Transverse colon (tissue), 4 donors: ENCODE results near the gene SNRPE. TPM values are rescaled to one million over a fixed set of nuclear protein-coding genes. Genes with fewer than 3 reads are reported as not detected.

Source experiments
- DNase-seq: peaks from one replicate; pipeline ENCODE4 v3.0.0-alpha.2; 2019
- H3K27ac ChIP-seq, 4 donors: fragments of 200-600 bp; sonication (generic); 2 replicates each; pipeline ENCODE4 v1.5.1; 2016 to 2018; ENCODE audit warnings: inconsistent platforms in 4 of 4
- H3K27me3 ChIP-seq: fragments of 200-600 bp; sonication (generic); 2 replicates; pipeline ENCODE4 v1.5.1; 2017; ENCODE audit warnings: inconsistent platforms
- H3K36me3 ChIP-seq, 4 donors: fragments of 200-600 bp; sonication (generic); 2 replicates each; pipeline ENCODE4 v1.5.1; 2017 to 2019; ENCODE audit warnings: inconsistent platforms in 4 of 4
- H3K4me1 ChIP-seq, 4 donors: fragments of 200-600 bp; sonication (generic); 2 replicates each; pipeline ENCODE4 v1.5.1; 2017 to 2020; ENCODE audit warnings: inconsistent platforms in 4 of 4
- H3K4me3 ChIP-seq, 4 donors: fragments of 200-600 bp; sonication (generic); 1 replicate in 1 of 4; 2 replicates in 3 of 4; pipeline versions ENCODE4 v1.5.1 to v1.6.1; 2017 to 2019; ENCODE audit warnings: inconsistent platforms in 4 of 4
- H3K9me3 ChIP-seq, 2 donors: fragments of 200-600 bp; sonication (generic); 2 replicates each; pipeline ENCODE4 v1.5.1; 2017 to 2019; ENCODE audit warnings: inconsistent platforms in 2 of 2
- CTCF ChIP-seq, 5 experiments: fragments of 200-600 bp in 3 of 5; fragments of 450-650 bp in 2 of 5; sonication (generic) in 3 of 5; IDR thresholded peaks; 1 replicate in 2 of 5; 2 replicates in 3 of 5; pipeline ENCODE4 v1.5.1; 2016 to 2017; ENCODE audit warnings: antibody characterized with exemption in 5 of 5, inconsistent platforms in 3 of 5, mild to moderate bottlenecking in 2 of 5, moderate library complexity in 1 of 5
- EP300 ChIP-seq: sonication (generic); formaldehyde crosslinking; IDR thresholded peaks from one replicate; pipeline ENCODE4 v1.6.1; 2017; ENCODE audit warnings: antibody characterized with exemption, low read depth
- POLR2A ChIP-seq: fragments of 450-650 bp; IDR thresholded peaks from one replicate; pipeline ENCODE4 v1.6.1; 2016; ENCODE audit warnings: antibody characterized with exemption, mild to moderate bottlenecking, moderate library complexity
- POLR2AphosphoS5 ChIP-seq, 3 donors: sonication (generic); formaldehyde crosslinking; IDR thresholded peaks; one replicate each; pipeline ENCODE4 v1.6.1; 2016; ENCODE audit warnings: antibody characterized with exemption in 3 of 3
- WGBS, 2 donors: methylation state at CpG; one replicate each; pipeline ENCODE4 v1.1.5; 2018; ENCODE audit warnings: low coverage in 1 of 2; 5-methylcytosine and 5-hydroxymethylcytosine counted together
- in situ Hi-C, 4 donors: fragments of 200-750 bp; cut with MboI; loops; one replicate each; pipeline versions ENCODE4 v1.15.0 to v1.15.1; 2017; ENCODE audit warnings: low sequenced_read_pairs in 3 of 4, low pct_ligation_motif_present in 1 of 4, low pct_unique_long_range_greater_than_20kb in 1 of 4
- intact Hi-C: fragments of 100-400 bp; cut with DNase I; formaldehyde crosslinking; loops from one replicate; pipeline ENCODE4 v1.15.1; 2023; ENCODE audit warnings: low total_unique reads
- total RNA-seq, 4 donors: library from RNA; depleted of rRNA; stranded (reverse); fragments of >200 nt; gene quantifications; one replicate each; pipeline ENCODE4 v1.1.0, GENCODE V29; 2016

The SNRPE gene
- total RNA-seq, 4 donors from 2014 or later: 3.0 to 30.2 (median 24.0) TPM; not detected in 1

- no peak overlapping the region for H3K4me3 ChIP-seq
- H3K27ac ChIP-seq: no peak overlapping the region
- intact Hi-C loops: no loop called here
- in situ Hi-C loops: no loop called here
- H3K27me3 ChIP-seq: no peaks in the 10 kb centered on the region
- TF ChIP-seq POLR2A (no peak), EP300 (no peak), POLR2AphosphoS5 (IDR thresholded peaks at IDR 0.05) (no peak), CTCF (IDR thresholded peaks at IDR 0.05) (no peak)
- H3K4me1 ChIP-seq: no peaks in the 10 kb centered on the region
- WGBS, 2 donors: 89 to 95% methylated on average over 1 to 5 of the region's 5 CpGs
- no peaks in the 10 kb centered on the region for H3K9me3 ChIP-seq
- no peaks in the 10 kb centered on the region for H3K36me3 ChIP-seq
- DNase-seq: no peak
Measured at GRCh38 chr1:203880606-203881005, 19.2 kb downstream of the SNRPE start.

- DNase-seq: no peak
- Histone ChIP-seq H3K36me3 (no peaks in the 10 kb centered on the region), H3K9me3 (no peaks in the 10 kb centered on the region), H3K27me3 (no peaks in the 10 kb centered on the region), H3K4me3 (no peak overlapping the region), H3K4me1 (no peaks in the 10 kb centered on the region), H3K27ac (no peak overlapping the region)
- in situ Hi-C loops: no loop called here
- intact Hi-C loops: no loop called here
- TF ChIP-seq POLR2A: no peak
- no peak for TF ChIP-seq CTCF (IDR thresholded peaks at IDR 0.05)
- TF ChIP-seq POLR2AphosphoS5 (IDR thresholded peaks at IDR 0.05): no peak
- TF ChIP-seq EP300: no peak
Measured at GRCh38 chr1:203888807-203889251, 27.4 kb downstream of the SNRPE start.

- WGBS, 2 donors: 86 to 95% methylated on average over 1 to 2 of the region's 2 CpGs
- DNase-seq: no peak
- no peaks in the 10 kb centered on the region for H3K4me1 ChIP-seq
- H3K27ac ChIP-seq: no peak overlapping the region
- H3K4me3 ChIP-seq: no peak overlapping the region
- H3K27me3 ChIP-seq: no peaks in the 10 kb centered on the region
- TF ChIP-seq POLR2AphosphoS5 (IDR thresholded peaks at IDR 0.05): no peak
- no peak for TF ChIP-seq CTCF (IDR thresholded peaks at IDR 0.05)
- TF ChIP-seq POLR2A: no peak
- no peak for TF ChIP-seq EP300
- H3K36me3 ChIP-seq: no peaks in the 10 kb centered on the region
- H3K9me3 ChIP-seq: peaks cover 8 to 12% of the 10 kb centered on the region in 2 donors
- intact Hi-C loops: no loop called here
- in situ Hi-C loops: no loop called here
Measured at GRCh38 chr1:203891950-203892349, 30.6 kb downstream of the SNRPE start.

- Histone ChIP-seq H3K9me3 (peaks cover 8 to 12% of the 10 kb centered on the region in 2 donors), H3K27me3 (no peaks in the 10 kb centered on the region), H3K4me1 (peaks cover 0 to 16% (median 8%) of the 10 kb centered on the region in 4 donors), H3K36me3 (no peaks in the 10 kb centered on the region), H3K4me3 (no peak overlapping the region), H3K27ac (no peak overlapping the region)
- no peak for DNase-seq
- 58 to 59% methylated on average over 10 to 12 of the region's 12 CpGs for WGBS, 2 donors
- no peak for TF ChIP-seq EP300
- no peak for TF ChIP-seq POLR2A
- no peak for TF ChIP-seq POLR2AphosphoS5 (IDR thresholded peaks at IDR 0.05)
- no peak for TF ChIP-seq CTCF (IDR thresholded peaks at IDR 0.05)
- in situ Hi-C loops: no loop called here
- intact Hi-C loops: no loop called here
Measured at GRCh38 chr1:203898458-203899352, 37.3 kb downstream of the SNRPE start.
